DND-41 (cell line): ENCODE measurements around the gene RUNX3.

Experiments used
- CTCF ChIP-seq: IDR thresholded peaks from 2 replicates; pipeline ENCODE4 v1.5.1; 2012; ENCODE audit warnings: borderline replicate concordance, low read length, moderate library complexity, mild to moderate bottlenecking; ENCODE audit not compliant: poor library complexity, severe bottlenecking; ENCODE audit errors: extremely low read depth
- EZH2 ChIP-seq: IDR thresholded peaks from 3 replicates; pipeline ENCODE4 v1.6.1; 2012; ENCODE audit warnings: borderline replicate concordance, low read depth, mild to moderate bottlenecking, moderate library complexity, low read length, inconsistent platforms; ENCODE audit not compliant: severe bottlenecking

DNA sequence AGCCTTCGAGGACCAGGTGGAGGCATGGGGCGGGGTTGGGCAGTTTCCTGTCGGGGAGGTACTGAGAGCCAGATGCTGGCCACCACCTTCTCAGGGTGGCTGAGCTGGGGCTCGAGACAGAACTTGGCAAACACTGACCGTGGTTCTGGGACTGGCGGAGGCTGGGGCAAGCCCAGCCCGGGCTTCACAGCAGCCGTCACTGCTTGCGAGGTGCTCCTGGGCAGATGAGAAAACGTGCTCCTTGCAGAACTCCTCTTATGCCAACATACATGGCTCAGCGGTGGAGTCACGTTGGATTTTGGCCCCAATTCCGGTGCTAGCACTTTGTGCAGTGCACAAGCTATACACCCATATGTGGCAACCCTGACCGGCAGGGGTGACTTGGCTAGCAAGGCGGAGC, 69.2 kb downstream of the RUNX3 start:
- no peak for TF ChIP-seq CTCF
- no peak for TF ChIP-seq EZH2
